Endometrial microvascular endothelial cells (primary cell): ENCODE measurements around the gene GRK5. TPM values are rescaled to one million over a fixed set of nuclear protein-coding genes. Genes with fewer than 3 reads are reported as not detected.

ENCODE experiments used
- in situ Hi-C: cut with HindIII; loops from 2 replicates; pipeline ENCODE4 v1.10.0; 2017; ENCODE audit warnings: low sequenced_read_pairs, low pct_unique_long_range_greater_than_20kb; ENCODE audit errors: inconsistent ontology term
- total RNA-seq: library from RNA; depleted of rRNA; stranded (reverse); fragments of >200 nt; gene quantifications from one replicate; pipeline ENCODE4 v1.2.3, GENCODE V29; 2015; ENCODE audit errors: inconsistent ontology term

The GRK5 gene
- total RNA-seq, 1 donor from 2014 or later: 24.7 TPM

DNA sequence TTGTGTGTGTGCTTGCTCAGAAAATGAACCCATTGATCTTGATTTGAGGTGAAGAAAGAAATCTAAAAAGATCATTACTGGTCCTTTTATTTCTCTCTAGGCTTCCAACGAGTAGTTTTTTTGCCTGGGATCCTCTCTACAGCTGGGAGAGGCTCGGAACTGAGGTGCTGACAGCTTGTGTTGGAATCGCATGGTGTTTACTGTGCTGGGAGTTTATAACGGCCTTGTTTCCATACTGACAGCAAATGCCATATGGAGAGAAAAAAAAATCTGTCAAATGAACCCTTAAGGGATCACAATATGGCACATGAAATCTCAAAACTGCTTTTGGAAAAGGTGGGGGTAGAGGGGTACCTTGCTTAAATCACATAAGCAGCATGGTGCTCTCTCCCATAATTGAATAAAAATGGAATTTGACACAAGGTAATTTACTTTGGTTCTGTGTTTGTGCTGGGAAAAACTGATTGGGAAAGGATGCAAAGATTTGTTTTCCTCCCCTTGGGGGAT, 170.1 kb downstream of the GRK5 start:
- in situ Hi-C loops: no loop called here

DNA sequence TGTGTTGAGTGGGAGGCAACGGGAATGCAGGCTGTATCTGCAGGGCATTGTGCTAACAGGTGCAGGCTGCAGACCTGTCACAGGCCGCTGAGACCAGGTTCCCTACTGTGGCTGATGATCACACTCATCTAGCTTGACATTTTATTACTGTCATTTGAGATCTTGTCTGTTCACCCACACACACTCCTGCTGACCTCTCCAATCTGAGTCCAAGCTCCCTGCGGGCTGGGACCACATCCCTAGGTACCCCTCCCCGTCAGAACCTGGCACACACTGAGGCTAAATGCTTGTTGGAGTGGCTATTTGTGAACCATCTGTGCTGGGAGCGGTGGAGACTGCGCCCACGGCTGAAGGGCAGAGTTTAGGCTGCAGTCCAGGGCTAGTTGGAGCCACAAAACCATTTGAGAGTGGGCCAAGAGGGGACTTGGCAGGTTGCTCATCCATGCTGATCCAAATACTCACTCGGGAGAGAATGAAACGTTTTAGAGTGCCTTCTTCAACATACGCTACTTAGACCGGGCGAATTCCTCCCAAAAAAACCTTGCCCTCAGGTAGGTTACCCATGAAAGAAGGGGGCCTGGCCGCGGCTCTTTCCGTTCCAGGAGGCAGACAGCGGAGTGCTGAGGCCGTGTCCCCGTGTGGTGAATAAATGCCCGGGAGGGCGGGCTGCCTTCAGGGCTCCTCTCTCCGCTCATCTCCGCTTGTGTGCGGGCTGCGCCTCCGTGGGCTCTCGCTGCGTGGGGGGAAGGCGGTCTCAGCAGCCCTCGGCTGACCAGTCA, 170.8 kb downstream of the GRK5 start:
- in situ Hi-C loops: no loop called here

DNA sequence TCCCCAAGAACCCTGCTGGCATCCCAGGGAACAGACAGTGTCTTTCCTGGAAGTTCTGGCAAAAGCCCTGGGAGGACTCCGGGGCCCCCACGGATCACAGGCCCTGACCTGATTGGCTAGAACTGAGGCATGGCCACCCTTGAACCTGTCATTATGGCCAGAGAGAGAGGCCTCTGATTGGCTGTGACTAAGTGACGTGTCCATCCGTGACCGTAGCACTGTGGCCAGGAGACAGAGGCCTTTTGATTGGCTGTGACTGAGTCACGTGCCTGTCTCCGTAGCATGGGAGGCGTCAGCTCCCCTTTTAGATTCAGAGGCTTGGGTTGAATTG, 171.3 kb downstream of the GRK5 start:
- in situ Hi-C loops: no loop called here

GRCh38 chr10:119379466-119380071, 172.2 kb downstream of the GRK5 start:
- in situ Hi-C loops: no loop called here

DNA sequence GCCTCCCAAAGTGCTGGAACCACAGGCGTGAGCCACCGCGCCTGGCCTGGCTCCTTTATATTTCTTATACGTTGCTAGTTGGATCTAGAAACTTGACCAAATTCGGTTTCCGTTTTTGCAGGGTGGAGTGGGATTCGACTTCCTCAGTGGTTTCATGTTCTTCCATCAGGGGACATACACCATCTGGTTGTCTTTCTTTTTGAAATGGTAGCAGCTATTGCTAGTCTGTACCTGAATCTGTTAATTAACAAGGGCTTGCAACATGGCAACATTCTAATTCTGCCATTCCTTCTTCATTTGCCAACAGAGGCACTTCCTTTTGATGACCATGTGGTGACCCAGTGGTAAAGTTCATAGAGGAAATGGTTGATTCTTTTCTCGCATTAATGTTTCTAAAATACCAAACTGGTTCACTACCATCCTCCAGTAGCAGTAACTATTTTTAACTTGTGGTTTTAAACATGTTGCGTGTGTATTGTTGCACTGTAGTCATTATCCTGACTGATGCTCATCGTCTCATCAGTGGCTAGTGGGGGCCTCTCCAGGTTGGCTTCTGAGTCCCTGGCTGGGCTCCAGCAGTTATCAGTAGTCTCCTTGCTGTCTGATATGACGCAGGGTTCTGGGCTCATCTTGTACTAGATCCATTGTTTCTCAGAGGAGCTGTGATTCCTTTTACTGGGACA, 175.9 kb downstream of the GRK5 start:
- in situ Hi-C loops: no loop called here

GRCh38 chr10:119384127-119384526, 176.8 kb downstream of the GRK5 start:
- in situ Hi-C loops: no loop called here

DNA sequence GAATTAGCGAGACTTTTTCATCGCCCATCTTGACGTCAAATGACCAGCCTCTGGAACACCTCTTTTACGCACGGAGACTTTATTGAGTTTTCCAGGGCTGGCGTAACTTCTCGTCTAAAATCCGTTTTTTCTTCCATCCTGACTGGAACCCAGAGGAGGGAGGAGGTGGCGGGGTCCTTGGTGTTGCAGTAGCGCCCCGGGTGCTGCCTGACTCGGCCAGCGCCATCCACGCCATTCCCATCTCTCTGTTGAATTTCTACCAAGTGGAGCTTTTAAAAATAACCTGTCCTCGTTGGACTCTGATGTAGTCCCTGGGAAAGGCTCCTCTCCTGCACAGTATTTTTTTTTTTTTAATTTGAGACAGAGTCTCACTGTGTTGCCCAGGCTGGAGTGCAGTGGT, 179.3 kb downstream of the GRK5 start:
- in situ Hi-C loops: no loop called here

- in situ Hi-C loops: no loop called here
Measured at GRCh38 chr10:119388849-119389345, 181.5 kb downstream of the GRK5 start.

- in situ Hi-C loops: no loop called here
Measured at GRCh38 chr10:119391440-119392251, 184.3 kb downstream of the GRK5 start.

DNA sequence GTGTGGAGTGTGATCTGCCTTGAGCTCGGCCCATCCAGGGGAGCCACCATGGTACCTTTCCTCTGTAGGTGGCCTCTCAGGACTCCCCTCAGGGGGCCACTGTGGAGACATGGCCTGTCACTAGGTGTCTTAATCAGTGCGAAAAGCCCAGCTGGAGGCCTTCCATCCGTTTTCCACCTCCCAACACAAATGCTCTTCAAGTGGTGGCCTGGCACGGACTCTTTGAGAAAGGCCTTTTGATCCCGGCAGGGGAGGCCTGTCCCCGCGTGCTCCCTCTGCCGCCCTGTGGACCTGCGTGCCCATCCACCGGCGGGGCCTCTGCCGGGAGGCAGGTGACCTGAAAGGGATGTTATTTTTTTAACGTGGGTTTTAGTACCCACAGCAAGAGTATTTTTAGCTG, 185.6 kb downstream of the GRK5 start:
- in situ Hi-C loops: no loop called here

GRCh38 chr10:119393421-119393820, 186.1 kb downstream of the GRK5 start:
- in situ Hi-C loops: no loop called here

DNA sequence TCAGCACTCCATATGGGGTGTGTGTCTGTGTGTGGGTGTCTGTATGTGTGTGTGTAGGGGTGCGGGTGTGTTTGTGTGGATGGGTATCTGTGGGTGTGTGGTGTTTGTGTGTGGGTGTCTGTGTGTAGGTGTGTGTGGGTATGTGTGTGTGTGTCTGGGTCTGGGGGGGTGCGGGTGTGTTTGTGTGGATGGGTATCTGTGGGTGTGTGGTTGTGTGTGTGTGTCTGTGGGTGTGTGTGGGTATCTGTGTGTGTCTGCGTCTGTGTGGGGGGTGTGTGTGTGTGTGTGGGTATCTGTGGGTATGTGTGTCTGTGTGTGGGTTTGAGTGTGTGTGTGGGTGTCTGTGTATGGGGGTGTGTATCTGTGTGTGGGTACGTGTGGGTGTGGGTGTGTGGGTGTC, 186.5 kb downstream of the GRK5 start:
- in situ Hi-C loops: no loop called here

DNA sequence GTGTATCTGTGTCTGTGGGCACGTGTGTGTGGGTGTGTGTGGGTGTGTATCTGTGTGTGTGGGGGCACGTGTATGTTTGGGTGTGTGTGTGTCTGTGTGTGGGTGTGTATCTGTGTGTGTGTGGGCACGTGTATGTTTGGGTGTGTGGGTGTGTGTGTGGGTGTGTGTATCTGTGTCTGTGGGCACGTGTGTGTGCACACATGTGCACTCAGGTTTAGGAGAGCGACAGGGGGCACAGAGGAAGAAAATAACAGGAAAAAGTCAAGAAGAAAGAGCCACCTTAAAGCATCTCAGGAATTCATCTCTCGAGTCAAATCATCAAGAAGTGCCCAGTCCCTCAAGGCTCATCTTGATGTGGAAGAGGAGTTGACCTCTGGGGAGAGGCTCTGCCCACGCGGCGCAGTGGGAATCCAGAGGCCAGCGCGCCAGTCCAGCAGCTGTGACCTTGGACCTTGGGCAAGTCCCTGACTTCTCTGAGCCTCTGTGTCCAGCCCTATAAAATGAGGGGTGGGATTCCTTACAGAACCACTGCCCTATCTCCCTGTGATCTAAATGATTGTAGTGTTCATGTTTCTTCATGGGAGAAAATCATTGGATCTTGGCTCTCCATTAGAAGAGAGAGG, 187.4 kb downstream of the GRK5 start:
- in situ Hi-C loops: no loop called here

DNA sequence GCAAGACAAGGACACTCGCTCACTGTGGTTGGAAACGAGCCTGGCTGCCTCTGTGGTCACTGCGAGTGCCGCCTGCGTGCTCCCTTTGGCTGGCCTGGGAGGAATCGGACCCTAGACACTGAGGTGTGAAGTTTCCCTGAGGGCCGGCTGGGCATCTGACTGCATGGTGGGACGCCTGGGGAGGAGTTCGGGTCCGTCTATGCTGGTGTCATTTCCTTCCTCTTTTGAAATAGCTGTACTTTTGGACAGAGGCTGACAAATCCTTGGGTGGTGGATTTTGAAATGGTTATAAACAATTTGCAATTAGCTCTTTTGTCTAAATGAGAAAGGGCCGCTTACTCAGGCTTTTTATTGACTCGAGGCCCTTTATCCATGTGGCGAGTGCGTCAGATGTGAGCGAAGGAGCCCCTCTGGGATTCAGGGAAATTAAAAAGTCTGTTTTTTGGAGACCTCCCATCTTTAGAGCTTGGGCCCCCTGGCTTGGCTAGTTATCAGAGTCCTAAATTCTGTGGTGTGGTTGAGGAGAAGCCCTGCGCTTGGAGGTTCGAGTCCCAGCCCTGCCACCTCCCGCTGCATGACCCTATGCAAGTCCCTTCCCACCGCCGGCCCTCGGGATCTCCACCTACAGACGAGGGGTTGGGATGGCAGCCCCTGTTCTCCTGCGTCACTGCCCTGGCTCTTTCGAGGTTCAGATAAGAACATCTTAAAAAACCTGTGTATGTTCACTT, 188.1 kb downstream of the GRK5 start:
- in situ Hi-C loops: no loop called here

- in situ Hi-C loops: no loop called here
Measured at GRCh38 chr10:119396008-119396708, 188.8 kb downstream of the GRK5 start.

DNA sequence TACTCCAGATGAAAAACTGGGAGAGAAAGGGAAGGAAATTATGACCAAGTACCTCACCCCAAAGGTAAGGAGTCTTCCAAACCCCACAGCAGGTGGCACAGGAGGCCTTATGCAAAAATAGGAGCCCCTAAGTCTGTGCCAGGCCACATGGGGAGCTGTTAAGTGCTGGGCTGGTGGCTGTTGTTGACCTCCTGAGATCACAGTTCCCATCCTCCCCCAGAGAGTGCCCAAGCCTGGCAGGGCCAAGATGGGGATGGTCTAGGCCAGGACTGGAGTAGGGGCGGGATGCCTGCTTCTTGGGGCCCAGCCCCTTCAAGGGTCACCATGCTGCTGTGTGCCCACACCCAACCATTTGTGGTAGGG, 189.3 kb downstream of the GRK5 start:
- in situ Hi-C loops: no loop called here

- in situ Hi-C loops: no loop called here
Measured at GRCh38 chr10:119397416-119397815, 190.0 kb downstream of the GRK5 start.

DNA sequence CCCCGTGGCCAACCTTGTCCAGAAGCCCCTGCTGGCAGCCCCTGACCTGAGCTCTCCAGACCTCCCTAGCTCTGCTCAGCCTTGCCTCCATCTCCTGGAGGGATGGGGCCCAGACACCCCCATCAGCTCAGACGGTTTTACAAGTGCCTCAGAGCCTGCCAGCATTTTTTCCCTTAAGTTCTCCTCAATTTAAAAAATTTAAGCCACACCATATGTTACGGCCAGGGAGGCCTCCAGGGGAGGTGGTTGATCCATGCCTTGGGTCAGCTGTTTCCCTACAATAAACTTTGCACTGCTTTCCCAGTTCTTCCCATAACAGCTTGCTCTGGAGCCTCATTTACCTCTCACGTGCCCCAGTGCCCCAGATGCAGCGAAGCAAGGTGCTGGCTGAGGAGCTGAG, 191.6 kb downstream of the GRK5 start:
- in situ Hi-C loops: no loop called here
